C4-2B (cell line): Measurements from ENCODE around the gene CYSRT1.

Source experiments
- H3K27ac ChIP-seq: fragments of 450-650 bp; 2 replicates; pipeline ENCODE4 v1.5.1; 2017
- CTCF ChIP-seq: fragments of 450-650 bp; conservative IDR thresholded peaks from 2 replicates; pipeline ENCODE4 v1.5.1; 2017; ENCODE audit warnings: mild to moderate bottlenecking
- ZFX ChIP-seq: fragments of 450-650 bp; IDR thresholded peaks from 2 replicates; pipeline ENCODE4 v1.6.1; 2017

Gene CYSRT1

DNA sequence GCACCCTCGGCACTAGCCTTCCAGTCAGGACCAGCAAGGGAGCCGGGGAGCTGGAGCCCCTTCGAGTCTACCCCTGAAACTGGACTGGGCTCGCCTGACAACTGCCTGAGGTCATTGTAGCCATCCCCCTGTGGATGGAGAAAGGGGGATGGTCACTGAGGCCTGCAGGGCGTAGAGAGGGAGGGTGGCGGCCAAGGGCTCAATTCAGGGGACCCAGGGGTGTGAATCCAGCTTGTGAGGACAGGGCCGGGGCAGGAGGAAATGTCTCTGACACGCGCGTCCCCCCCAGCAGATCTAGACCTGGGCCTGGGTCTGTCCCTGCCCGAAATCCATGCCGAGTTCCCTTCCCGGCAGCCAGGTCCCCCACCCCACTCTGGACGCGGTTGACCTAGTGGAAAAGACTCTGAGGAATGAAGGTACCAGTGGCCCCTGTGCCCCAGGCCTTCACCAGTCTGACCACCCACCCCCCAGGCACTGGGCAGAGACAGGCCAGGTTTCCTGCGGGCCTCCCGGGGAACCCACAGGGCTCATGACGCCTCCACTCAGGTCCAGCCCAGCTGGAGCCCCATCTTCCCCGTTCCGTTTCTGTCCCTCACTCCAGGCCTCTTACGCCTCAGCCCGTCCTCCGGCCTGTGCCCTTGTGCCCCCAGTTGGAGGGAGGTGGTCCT is 6.5 kb downstream of the CYSRT1 start:
- TF ChIP-seq ZFX = no peak
- TF ChIP-seq CTCF = no peak
- peak overlapping the region; percentile 64; the same call in 1 of the 2 replicates for H3K27ac ChIP-seq

DNA sequence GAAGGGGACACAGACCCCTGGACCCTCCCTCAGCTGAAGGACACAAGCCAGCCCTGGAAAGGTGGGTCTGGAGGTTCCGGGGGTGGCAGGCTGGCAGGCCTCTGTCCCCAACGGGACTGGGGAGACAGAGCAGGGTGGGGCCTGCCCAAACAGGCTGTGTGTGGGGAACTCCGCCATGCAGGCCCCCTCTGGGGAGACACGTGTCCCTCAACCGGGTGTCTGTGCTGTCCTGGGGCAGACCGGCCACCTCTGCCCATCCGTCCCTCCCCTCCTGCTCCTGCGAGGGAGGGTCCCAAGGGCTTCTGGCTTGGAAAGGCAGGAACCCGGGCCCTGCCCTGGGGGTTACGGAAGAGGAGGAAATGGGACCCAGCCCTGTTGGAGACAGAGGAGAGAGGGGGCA is 7.1 kb downstream of the CYSRT1 start:
- TF ChIP-seq CTCF = no peak
- peak overlapping the region; percentile 64 for H3K27ac ChIP-seq

- TF ChIP-seq CTCF (no peak), ZFX (0 out of 2 replicates have a peak, but pooled peaks have one; percentile 29)
- peak overlapping the region; percentile 64 for H3K27ac ChIP-seq
Observed at GRCh38 chr9:137232510-137232909, 7.5 kb downstream of the CYSRT1 start.

DNA sequence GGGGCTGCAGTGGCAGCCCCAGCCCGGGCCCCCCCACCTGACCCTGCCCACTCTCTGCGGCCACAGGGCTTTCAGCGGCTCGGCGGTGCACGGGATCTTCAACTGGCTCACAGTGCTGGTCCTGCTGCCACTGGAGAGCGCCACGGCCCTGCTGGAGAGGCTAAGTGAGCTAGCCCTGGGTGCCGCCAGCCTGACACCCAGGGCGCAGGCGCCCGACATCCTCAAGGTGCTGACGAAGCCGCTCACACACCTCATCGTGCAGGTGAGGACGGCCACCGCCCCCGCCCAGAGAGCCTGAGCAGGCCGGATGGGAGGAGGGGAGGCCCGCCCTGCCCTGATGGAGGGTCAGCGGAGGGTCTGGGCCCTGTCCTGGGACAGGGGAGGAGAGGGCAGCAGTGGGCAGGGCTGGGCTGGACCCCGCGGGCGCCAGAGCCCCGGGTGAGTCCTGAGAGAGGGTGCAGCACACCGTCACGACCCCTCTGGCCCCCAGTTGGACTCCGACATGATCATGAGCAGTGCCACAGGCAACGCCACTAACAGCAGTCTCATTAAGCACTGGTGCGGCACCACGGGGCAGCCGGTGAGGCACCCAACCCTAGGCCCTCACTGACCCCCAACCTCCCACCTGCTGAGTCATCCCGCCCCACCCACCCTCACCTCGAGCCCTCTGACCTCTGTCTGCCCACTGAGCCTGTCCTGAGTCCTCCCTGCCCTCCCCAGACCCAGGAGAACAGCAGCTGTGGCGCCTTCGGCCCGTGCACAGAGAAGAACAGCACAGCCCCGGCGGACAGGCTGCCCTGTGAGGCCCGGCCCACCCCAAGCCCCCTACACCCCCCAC is 8.4 kb downstream of the CYSRT1 start:
- TF ChIP-seq CTCF (no peak), ZFX (no peak)

GRCh38 chr9:137234055-137234697 is 9.2 kb downstream of the CYSRT1 start:
- no peak overlapping the region for H3K27ac ChIP-seq
- no peak for TF ChIP-seq CTCF
- no peak for TF ChIP-seq ZFX

More for the DNA sequence above, 8.4 kb downstream of the CYSRT1 start:
- no peak overlapping the region; the same call in 1 of the 2 replicates for H3K27ac ChIP-seq

DNA sequence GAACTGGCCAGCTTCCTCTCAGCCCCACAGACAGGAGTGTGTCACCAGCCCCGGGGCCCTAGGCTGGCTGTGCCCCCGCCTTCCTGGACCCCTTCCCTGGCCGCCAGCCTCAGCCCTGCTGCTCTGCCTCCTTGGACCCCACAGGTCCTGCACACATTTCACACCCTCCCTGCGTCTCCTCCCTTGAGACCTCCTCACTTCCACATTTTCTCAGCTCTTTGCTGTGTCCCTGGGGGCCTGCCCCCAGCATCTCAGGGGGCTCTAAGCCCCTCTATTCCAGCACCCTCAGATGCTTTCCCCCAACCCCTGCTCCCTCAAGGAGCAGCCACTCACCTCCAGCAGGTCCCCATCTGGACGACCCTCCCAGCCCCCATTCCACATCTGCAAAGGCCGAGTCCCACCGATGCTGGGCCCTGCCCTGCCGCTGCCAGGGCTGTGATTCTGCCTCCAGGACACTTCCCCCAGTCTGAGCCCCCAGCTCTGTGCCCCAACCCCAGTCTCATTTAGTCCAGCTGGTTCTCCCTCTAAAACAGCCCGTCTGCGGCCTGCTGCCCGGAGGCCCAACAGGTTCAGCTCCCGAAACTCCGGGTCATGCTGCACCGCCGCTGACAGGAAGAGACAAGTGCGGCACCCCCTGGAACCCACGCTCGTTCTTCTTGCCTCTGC is 9.9 kb downstream of the CYSRT1 start:
- TF ChIP-seq ZFX (no peak), CTCF (no peak)
- no peak overlapping the region for H3K27ac ChIP-seq
